HG03442 (cell line): Measurements from ENCODE around the gene PDE9A.
"Not testable (repeated sequence)": the region's sequence is repeated elsewhere in the genome, so short reads cannot be mapped to it uniquely, and the experiment has no call there.

Experiments used
- ATAC-seq: cut with Tn5 transposase; IDR thresholded peaks from one replicate; pipeline ENCODE4 v1.9.1; 2021; ENCODE audit warnings: mild to moderate bottlenecking, moderate library complexity; ENCODE audit not compliant: unreplicated experiment

Gene PDE9A

DNA sequence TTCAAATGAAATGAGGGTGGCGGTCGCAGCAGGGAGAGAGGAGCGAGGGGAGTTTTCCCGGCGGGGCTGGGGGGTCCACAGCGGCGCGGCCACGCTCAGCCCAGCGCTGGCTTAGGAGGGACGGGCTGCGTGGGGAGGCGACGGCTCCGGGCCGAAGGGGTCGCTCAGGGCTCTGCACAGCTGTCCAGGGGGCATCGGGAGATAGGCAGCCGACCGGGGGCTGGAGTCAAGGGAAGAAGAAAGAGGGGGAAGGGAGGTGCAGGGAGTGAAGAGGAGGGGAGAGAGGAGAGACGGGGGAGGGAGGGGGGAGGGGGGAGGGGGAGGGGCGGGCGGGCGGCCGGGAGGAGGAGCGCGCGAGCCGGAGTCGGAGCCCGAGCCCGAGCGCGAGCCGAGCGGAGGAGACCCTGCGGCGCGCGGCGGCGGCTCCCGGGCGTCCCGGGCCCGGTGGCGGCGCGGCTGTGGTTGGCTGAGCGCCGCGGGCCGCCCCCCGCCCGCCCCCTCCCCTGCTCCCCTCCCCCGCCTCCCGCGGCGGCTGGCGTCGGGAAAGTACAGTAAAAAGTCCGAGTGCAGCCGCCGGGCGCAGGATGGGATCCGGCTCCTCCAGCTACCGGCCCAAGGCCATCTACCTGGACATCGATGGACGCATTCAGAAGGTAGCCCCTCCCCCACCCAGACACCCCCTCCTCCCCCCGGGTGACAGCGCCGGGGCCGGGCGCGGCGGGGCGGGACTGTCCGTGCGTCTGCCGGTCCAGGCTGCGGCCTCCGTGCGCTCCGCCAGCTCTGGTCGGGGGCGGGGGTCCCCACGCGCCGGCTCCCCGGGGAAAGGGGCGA lies at the start of gene PDE9A:
PDE9A (plus strand) TSS at position 391 of the 831 bp plus-strand sequence; CDS start at position 585, 194 bp downstream.
- no peak for ATAC-seq

DNA sequence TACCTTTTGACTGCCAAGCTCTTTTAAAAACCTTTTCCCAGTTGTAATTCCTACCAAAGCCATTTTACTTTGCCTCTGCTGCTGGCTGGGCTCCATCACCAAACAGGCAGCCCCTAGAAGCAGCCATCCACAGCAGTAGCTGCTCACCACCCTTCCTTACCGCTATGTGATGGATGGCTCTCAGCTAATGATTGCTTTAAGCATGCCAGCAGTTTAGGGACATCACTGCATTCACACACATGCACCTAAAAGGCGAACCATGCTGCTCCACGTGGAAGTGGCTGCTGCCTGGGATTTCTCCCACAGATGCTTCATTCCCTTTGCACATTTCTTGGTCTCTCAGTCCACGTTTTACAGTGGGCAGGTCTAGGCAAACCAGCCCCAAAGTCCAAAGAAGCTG lies 46.3 kb upstream of the PDE9A start:
- no peak for ATAC-seq

DNA sequence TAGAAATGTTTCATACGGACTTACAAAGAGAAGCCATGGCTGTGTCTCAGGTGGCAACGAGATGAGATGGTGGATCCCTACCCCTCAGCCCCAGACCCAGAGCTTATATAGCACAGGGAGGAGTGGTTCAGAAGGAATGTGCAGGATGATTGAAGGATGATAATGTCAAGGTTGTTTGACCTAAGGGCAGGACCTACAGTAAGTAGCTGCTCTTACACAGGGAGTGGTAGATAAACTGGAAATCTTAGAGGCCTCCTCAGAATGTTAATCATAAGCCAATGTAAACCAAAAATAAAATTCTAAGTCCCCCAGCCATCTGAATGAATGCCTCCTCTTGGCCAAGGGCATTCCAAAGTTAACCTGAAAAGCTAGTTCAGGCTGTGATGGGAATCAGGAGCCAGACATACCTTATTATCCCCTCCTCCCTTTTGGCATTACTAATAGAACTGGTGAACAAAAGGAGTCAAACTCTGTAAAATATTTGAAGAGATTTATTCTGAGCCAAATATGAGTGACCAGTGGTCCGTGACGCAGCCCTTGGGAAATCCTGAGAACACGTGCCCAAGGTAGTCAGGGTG lies 45.8 kb upstream of the PDE9A start:
- no peak for ATAC-seq

DNA sequence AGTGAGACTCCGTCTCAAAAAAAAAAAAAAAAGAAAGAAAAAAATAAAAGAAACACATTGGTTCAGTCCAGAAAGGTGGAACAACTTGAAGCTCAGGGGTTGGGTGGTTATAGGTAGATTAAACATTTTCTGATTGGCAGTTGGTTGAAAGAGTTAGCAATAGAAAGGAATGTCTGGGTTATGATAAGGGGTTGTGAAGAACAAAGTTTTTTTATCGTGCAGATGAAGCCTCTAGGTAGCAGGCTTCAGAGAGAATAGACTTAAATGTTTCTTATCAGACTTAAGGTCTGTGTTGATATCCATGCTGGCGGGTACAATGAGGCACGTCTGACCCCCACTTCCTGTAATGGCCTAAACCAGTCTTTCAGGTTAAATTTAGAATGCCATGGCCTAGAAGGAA lies 45.0 kb upstream of the PDE9A start:
- ATAC-seq, result no peak

DNA sequence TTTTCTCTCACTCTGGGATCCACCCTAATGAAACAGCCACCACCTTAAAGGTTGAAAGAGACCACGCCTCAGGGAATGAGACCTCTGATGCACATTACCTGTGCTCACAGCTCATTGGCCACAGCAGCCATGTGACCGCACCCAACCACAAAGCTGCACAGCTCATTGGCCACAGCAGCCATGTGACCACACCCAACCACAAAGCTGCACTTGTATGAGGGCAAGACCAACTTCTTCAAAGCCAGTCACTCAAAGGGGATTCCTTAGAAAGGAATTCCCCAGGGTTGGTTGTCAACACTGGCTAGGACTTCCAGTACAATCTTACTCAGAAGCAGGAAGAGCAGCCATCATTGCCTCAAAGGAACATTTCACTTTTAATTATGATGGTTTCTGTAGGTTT lies 43.6 kb upstream of the PDE9A start:
- no peak for ATAC-seq

DNA sequence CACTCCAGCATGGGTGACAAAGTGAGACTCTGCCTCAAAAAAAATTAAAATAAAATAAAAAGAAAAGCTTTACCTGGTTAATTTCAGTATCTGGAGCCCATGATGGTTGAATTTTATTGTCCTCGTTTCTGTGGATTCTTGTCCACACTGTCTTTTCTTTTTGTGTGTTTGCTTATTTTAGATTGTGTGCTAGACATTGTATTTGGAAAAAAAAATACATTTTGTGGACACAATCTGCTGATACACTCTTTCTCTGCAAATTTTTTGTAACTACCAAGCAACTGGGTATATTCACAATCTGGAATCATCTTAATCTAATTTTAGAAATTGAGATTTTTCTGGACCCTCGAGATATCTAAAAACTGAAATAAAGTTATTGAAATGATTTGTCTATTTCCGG lies 41.6 kb upstream of the PDE9A start:
- no peak for ATAC-seq

DNA sequence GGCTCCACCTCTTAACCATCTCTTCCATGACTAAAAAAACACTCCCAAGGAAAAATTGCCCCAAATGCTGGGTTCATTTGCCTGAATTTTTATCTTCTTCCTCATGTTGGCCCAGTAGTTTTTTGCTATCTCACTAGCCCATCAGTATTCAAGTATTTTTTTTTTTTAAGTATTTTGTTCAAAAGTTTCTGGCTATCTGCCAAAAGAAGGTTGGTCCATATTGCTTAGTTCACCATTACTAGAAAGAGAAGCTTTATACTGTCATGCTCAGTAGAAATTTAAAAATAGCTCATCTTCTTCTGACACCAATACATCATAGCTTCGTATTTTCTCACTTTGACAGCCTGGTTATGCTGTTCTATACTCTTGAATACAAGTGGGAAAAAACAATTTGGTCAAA lies 41.0 kb upstream of the PDE9A start:
- ATAC-seq, result no peak

DNA sequence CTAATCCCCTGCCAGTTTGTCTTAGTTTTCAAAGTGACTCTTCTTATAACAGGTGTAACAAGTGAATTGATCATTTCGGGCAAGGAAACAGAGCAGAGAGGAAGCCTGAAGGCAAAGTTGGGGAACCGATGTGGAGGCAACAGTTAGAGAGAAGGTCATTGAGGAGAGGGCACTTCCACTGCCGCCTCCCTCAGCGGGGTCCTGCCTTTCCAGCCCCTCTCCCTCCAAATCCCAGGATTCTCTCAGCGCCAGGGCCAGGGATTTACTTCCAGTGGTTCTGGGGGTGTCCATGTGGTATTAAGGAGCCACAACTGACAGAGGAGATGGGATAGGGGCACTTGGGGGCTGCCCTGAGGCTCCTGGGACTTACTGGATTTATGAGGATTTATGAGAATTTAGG lies 39.7 kb upstream of the PDE9A start:
- ATAC-seq, result no peak

DNA sequence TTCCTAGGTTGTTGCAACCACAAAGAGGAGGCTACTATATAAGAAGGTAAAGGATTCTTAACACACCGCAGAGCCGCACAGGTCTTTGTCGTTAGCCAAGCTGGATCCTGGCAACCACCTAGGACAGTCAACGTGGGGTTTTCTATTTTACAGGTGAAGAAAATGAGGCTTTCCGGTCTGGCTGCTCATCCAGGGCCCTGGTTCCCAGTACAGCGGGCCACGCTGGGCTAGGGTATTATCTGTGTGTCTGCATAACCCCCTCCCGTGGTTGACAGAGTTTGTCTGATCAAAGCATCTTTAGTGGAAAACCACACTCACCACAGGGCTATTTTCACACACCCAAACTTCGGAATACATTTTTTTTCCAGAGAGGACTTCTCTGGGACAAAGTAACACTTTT lies 39.0 kb upstream of the PDE9A start:
- no peak for ATAC-seq

DNA sequence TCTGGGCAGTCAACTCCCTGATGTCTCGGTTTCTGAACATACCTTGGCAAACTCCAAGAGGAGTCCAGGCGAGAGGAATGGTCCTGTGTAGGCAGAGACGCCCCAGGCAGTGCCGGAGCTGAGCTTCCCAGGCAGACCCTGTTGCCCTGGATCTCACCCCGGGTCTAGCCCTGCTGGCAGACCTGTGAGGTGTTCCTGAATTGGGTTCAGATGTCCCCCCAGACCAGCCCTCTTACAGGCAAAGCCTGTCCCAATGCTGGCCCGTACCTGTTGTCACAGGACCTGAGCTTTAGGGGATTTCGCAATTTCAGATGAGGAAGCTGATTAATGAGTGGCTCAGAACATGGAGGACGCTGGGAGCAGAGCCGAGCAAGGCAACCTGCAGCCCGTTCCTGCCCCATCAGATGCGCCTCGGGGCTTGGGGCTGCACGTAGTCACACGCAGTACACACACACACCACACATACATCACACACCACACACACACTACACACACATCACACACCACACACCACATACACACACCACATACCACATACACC lies 38.5 kb upstream of the PDE9A start:
- no peak for ATAC-seq

DNA sequence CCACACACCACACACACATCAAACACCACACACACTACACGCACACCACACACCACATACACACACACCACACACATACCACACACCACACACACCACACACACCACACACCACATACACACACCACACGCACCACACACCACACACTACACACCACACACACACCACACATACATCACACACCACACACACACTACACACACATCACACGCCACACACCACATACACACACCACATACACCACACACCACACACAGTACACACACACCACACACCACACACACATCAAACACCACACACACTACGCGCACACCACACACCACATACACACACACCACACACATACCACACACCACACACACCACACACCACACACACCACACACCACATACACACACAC lies 38.0 kb upstream of the PDE9A start:
- not testable (repeated sequence) for ATAC-seq

DNA sequence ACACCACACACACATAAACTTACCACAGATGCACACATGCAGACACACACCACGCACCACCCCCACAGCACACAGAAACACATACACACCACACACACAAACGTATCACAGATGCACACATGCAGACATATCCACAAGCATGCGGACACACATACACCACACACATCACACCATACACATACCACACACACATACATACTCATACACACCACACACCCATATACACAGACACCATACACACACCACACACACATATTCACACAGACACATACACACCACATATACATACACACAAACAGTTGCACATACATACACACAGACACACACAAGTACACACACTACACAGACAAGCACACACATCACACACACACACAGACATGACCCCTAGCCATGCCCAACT lies 37.5 kb upstream of the PDE9A start:
- no peak for ATAC-seq

DNA sequence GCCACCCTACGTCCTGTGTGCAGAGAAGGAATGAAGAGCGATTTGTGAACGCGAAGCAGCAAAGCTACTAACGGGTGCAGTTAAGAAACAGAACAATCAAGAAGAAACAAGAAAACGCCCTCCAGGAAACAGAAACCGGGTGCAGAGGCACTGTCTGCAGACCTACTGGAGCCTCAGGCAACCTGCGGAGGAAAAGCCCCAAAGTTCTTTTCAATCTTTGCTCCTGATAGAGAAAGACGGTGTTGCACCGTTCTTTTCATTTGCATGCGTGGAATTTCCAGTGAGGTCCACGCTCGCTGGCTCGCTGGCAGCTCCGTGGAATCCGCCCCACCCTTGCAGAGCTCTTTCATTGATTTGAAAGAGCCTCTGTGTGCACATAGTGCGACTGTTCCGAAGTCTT lies 37.0 kb upstream of the PDE9A start:
- ATAC-seq, result no peak

DNA sequence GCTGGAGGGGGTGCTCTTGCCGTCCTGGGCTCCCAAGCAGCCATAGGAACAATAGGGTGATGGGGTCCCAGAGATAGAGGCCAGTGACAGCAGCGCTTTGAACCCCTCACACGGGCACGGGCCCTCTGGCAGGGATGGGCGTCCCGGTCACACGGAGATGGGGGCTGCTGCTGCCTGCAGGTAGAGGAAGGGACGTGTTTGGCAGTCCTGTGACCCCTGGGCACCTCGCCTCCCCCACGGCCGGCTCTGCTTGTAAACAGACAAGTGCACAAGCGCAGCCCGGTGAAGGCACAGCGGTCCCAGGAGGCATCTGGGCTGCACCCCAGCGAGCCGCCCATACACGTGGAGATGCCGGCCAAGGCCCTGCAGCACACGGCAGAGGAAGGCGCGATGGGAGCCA lies 36.5 kb upstream of the PDE9A start:
- ATAC-seq, result no peak

DNA sequence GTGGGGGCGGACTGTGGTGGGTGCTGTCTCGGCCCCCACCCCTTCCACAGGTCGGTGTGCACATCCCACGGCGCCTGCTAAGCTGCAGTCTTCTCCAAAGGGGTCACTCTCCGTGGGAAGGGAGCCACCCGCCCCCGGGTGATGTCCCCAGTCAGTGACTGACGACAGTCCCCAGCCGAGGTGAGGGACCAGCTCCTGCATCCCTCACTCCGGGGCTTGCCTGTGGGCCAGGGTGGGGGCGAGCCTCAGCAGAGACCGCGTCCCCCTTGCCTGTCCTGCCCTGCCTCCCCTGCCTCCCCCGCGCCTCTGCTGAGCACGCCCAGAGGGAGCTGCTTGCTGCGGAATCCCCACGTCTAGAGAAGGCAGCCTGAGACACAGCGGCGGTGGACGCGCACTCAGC lies 35.9 kb upstream of the PDE9A start:
- ATAC-seq, result no peak

DNA sequence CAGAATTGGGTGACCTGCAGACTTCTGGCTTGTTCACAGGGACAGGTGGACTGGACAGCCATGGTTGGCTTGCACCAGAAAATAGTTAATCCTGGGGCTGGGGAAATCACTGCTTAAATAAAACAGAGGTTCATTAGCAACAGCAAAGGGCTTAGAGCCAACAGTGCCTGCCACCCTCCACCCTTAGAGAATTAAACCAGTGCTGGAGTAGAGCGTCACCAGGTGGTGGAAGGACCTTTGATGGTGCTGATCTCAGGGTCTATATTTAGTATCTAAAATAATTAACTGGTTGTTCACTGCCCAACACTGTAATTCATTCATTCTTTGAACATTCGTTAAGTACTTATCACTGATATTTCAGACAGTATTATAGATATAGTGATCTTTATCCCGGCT lies 34.7 kb upstream of the PDE9A start:
- ATAC-seq, result no peak

DNA sequence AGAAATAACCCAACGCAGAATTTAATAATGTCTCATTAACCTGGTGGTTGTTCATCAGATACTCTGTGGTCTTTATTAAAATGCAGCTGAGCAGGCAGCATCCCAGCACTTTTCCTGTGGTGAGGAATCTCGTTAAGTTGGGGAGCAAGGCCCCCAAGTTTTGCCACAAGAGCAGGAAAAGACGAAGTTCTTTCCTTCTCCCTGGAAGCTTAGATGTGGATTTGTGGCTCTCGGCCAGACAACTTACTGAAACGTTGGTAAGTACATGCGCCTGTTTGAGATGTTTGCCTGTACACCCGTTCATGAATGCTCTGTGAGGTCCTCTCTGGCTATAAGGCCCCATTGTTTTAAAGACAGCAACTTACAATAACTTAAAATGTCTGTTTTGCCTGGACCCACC lies 34.3 kb upstream of the PDE9A start:
- ATAC-seq, result no peak

DNA sequence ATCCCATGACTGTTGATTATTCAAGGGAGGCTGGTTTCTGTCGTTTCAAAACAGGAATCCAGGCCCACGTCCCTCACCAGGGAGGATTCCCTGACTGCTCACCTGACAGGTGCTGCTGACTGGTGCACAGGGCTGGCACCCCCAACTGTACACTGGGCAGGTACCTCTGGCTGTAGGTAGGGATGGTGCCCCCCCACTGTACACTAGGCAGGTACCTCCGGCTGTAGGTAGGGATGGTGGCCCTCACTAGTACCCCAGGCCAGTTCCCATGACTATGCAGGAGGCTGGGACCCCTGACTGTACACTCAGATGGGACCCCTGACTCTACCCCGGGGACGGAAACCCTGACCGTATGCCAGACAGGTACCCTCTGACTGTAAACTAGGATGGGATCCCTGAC lies 33.6 kb upstream of the PDE9A start:
- no peak for ATAC-seq

DNA sequence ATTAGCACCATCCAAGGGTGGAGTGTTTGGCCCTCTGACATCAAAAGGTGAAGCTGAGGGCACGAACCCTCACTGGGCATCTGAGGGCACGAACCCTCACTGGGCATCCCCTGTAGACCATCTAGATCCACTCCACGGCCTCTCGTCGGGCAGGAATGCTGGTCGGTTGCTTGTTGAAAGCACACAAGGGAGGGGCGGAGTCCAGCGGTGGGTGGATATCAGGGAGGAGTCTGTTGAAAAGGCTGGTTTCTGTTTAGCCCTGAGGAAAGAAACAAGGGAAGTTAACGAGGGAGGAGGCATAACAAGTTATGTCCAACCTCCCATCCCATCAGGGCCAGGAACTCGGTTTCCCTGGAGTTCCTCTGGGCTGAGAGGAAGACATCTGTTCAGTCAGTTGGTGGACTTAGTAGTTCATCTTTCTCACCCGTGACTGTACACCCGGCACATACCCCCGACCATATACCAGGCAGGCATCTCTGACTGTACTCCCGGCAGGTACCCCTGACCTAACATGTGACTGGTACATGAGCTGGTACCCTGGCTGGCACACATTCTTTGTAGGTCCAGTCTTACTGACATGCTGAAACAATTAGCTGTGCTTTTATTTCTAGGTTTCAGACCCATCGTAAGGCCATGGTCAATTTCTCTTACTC lies 32.1 kb upstream of the PDE9A start:
- no peak for ATAC-seq

DNA sequence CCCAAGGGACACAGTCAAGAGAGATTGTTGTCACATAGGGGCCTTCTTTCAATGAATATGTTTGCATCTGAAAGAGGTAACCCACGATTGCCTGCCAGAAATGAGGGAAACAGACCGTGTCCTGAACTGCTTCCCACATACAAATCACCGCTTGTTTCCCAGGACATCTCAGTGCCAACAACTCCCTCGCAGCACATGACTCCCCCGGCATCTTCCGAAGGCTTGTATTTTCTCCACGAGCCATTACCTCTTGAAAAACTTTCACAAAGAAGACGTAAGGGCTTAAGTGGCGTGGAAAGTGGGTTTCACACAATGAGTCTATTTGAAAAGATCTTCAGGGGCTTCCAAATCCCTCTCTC lies 31.6 kb upstream of the PDE9A start:
- no peak for ATAC-seq

DNA sequence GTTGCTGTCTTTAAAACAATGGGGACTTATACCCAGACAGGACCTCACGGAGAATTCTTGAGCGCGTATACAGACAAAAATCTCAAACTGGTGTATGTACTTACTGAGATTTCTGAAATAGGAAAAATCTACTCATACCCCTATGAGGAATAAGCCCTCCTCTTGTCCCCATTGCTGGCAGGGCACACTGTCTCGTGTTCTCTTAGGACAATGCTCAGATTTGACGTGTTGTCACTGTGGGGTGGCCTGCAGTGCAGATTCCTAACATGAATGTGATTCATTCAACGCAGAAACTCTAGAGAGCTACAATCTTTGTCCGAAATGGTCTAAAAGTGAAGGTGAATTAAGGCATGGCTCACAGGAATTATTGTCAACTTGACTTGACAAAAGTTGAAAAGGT lies 31.1 kb upstream of the PDE9A start:
- no peak for ATAC-seq

DNA sequence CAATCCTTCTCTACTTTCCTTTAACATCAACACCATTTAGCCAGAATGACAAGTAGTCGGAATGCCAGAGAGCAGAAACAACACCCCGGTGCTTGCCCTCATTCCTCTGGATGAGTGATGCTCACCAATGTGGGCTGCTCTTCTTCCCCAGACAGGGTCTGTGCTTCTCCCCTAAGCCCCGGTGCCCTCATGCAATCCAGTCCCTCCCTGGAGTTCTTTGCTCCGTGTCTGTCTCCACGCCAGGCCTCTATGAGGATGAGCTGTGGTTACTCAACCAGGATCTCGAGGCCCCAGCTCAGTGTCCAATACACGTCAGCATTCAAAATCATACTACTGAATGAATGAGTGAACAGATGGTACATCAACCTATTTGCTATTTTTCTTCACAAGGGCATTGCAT lies 29.7 kb upstream of the PDE9A start:
- ATAC-seq, result no peak
